Spleen (tissue), 7 donors: ENCODE results near the gene GPR89B.
"Not testable (repeated sequence)": the region's sequence is repeated elsewhere in the genome, so short reads cannot be mapped to it uniquely, and the experiment has no call there.

Experiments used
- POLR2A ChIP-seq, 3 donors: fragments of 450-650 bp; IDR thresholded peaks; one replicate each; pipeline ENCODE4 v1.5.1; 2017; ENCODE audit warnings: antibody characterized with exemption in 3 of 3, mild to moderate bottlenecking in 1 of 3
- TF ChIP-seq, protein P1 (sequence below), 11 experiments: fragments of 200-600 bp in 7 of 11; fragments of 450-650 bp in 4 of 11; sonication (generic) in 4 of 11; IDR thresholded peaks in 8 of 11; conservative IDR thresholded peaks in 3 of 11; 1 replicate in 7 of 11; 2 replicates in 4 of 11; pipeline versions ENCODE4 v1.4.0 to v1.8.0; 2016 to 2021; ENCODE audit warnings: antibody characterized with exemption in 11 of 11, inconsistent platforms in 4 of 11, mild to moderate bottlenecking in 1 of 11
- donor health status: DM: no; HTN: no; CAD: no; lungs with moderate emphysema.
- donor health status: DM: no; HTN: no; CAD: no.
- donor health status: DM: no; HTN: no; CAD: no.

DNA sequence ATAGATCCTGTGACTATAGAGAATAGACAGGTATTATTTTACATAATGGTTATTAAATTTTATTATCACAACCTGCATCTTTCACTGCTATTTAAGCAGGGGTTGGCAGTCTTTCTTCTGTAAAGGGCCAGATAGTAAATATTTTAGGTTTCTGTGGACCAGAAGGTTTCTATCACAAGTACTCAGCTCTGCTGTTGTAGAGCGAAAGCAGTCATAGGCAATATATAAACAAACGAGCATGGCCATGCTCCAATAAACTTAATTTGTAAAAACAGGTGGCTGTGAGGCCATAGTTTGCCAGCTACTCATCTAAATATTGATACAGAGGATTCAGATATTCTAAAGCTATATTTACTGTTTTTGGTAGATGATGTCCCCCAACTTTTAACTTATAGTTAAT is 12.2 kb downstream of the GPR89B start:
- TF ChIP-seq, protein P1, sequence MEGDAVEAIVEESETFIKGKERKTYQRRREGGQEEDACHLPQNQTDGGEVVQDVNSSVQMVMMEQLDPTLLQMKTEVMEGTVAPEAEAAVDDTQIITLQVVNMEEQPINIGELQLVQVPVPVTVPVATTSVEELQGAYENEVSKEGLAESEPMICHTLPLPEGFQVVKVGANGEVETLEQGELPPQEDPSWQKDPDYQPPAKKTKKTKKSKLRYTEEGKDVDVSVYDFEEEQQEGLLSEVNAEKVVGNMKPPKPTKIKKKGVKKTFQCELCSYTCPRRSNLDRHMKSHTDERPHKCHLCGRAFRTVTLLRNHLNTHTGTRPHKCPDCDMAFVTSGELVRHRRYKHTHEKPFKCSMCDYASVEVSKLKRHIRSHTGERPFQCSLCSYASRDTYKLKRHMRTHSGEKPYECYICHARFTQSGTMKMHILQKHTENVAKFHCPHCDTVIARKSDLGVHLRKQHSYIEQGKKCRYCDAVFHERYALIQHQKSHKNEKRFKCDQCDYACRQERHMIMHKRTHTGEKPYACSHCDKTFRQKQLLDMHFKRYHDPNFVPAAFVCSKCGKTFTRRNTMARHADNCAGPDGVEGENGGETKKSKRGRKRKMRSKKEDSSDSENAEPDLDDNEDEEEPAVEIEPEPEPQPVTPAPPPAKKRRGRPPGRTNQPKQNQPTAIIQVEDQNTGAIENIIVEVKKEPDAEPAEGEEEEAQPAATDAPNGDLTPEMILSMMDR (IDR thresholded peaks at IDR 0.05 in 8 of 11, conservative IDR thresholded peaks at IDR 0.05 in 3 of 11) = not testable (repeated sequence)
- not testable (repeated sequence) for TF ChIP-seq POLR2A (IDR thresholded peaks at IDR 0.05)
